SU-DHL-6 (cell line): ENCODE measurements around the gene CRHBP.

Experiments used
- H2AFZ ChIP-seq: fragments of 200-600 bp; sonication (generic); 2 replicates; pipeline ENCODE4 v1.6.1; 2014; ENCODE audit warnings: low read depth, mild to moderate bottlenecking, moderate library complexity, mixed read lengths, antibody characterized with exemption, low read length; ENCODE audit not compliant: severe bottlenecking
- H3F3A ChIP-seq: fragments of 200-600 bp; shearing (Covaris generic); 2 replicates; pipeline ENCODE4 v1.6.0; 2016; ENCODE audit warnings: antibody characterized with exemption, mild to moderate bottlenecking; ENCODE audit not compliant: insufficient read depth
- H3K27ac ChIP-seq: fragments of 200-600 bp; sonication (generic); 2 replicates; pipeline ENCODE4 v1.5.1; 2016; ENCODE audit warnings: low read depth, mild to moderate bottlenecking, low read length, moderate library complexity, mixed read lengths
- H3K27me3 ChIP-seq: fragments of 200-600 bp; sonication (generic), shearing (Covaris generic); 2 replicates; pipeline ENCODE4 v1.6.0; 2014; ENCODE audit warnings: mild to moderate bottlenecking, low read length
- H3K36me3 ChIP-seq: fragments of 200-600 bp; sonication (generic); 2 replicates; pipeline ENCODE4 v1.6.1; 2014; ENCODE audit warnings: mild to moderate bottlenecking, low read length, mixed read lengths
- H3K4me2 ChIP-seq: fragments of 300-600, 200-600 bp; shearing (Covaris generic), sonication (generic); 2 replicates; pipeline ENCODE4 v1.6.0; 2014; ENCODE audit warnings: low read length, low read depth, mild to moderate bottlenecking; ENCODE audit not compliant: poor library complexity, severe bottlenecking
- H3K4me3 ChIP-seq: fragments of 200-600 bp; sonication (generic); 2 replicates; pipeline ENCODE4 v1.5.1; 2014; ENCODE audit warnings: antibody characterized with exemption, low read length, mild to moderate bottlenecking, mixed read lengths; ENCODE audit not compliant: insufficient read depth, poor library complexity, severe bottlenecking
- H3K79me2 ChIP-seq: fragments of 200-600 bp; sonication (generic); 2 replicates; pipeline ENCODE4 v1.6.1; 2014; ENCODE audit warnings: mild to moderate bottlenecking, low read length, moderate library complexity; ENCODE audit not compliant: insufficient read depth
- H3K9ac ChIP-seq: fragments of 200-600 bp; sonication (generic); 2 replicates; pipeline ENCODE4 v1.7.0; 2014; ENCODE audit warnings: mild to moderate bottlenecking, low read length
- H3K9me2 ChIP-seq: fragments of 200-600 bp; sonication (generic); replicated peaks from 2 replicates; pipeline ENCODE4 v1.6.1; 2014; ENCODE audit warnings: low read length; ENCODE audit not compliant: insufficient read depth
- H3K9me3 ChIP-seq: fragments of 200-600 bp; sonication (generic); 2 replicates; pipeline ENCODE4 v1.6.1; 2014; ENCODE audit warnings: low read length, mixed read lengths; ENCODE audit not compliant: insufficient read depth
- H4K20me1 ChIP-seq: fragments of 200-600 bp; sonication (generic); 2 replicates; pipeline ENCODE4 v1.6.1; 2014; ENCODE audit warnings: low read depth, mild to moderate bottlenecking, antibody characterized with exemption, low read length, moderate library complexity, mixed read lengths
- EZH2phosphoT487 ChIP-seq: fragments of 200-600 bp; sonication (generic), shearing (Covaris generic); conservative IDR thresholded peaks from 2 replicates; pipeline ENCODE4 v1.6.1; 2018; ENCODE audit warnings: mild to moderate bottlenecking, antibody characterized with exemption, low read length, moderate library complexity, mixed read lengths
- TF ChIP-seq, protein P1 (sequence below): fragments of 200-600 bp; sonication (generic); IDR thresholded peaks from one replicate; pipeline ENCODE4 v1.5.1; 2017; ENCODE audit warnings: antibody characterized with exemption, mild to moderate bottlenecking, low read length, moderate library complexity; ENCODE audit not compliant: insufficient read depth, poor library complexity, severe bottlenecking

CRHBP gene

DNA sequence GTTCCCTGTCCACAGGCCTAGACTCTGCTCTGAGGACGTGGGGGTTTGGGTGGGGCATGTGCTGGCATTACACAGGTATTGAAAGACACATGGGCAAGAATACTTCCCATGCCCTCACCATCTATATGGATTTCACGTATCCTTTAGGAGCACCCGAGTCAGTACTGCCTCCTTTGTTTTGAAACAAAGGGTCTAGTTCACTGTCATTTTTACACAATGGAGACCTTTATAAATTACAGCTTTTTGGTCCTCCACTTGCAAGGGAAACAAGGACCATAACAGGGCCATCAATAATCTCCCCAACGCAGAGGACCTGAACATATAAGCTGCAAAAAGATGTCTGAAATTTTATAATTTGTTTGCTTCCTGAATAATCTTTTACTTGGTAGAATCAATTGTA is 24.9 kb upstream of the CRHBP start:
- H3K9me2 ChIP-seq: no peaks in the 10 kb centered on the region
- H4K20me1 ChIP-seq: no peaks in the 10 kb centered on the region
- H3K9ac ChIP-seq: no peak overlapping the region
- no peaks in the 10 kb centered on the region for H3K9me3 ChIP-seq
- H3K4me3 ChIP-seq: no peak overlapping the region
- H2AFZ ChIP-seq: no peak overlapping the region
- no peaks in the 10 kb centered on the region for H3K27me3 ChIP-seq
- no peaks in the 10 kb centered on the region; the same call in none of the 2 replicates for H3K79me2 ChIP-seq
- H3K27ac ChIP-seq: no peak overlapping the region
- no peak for TF ChIP-seq EZH2phosphoT487
- TF ChIP-seq, protein P1, sequence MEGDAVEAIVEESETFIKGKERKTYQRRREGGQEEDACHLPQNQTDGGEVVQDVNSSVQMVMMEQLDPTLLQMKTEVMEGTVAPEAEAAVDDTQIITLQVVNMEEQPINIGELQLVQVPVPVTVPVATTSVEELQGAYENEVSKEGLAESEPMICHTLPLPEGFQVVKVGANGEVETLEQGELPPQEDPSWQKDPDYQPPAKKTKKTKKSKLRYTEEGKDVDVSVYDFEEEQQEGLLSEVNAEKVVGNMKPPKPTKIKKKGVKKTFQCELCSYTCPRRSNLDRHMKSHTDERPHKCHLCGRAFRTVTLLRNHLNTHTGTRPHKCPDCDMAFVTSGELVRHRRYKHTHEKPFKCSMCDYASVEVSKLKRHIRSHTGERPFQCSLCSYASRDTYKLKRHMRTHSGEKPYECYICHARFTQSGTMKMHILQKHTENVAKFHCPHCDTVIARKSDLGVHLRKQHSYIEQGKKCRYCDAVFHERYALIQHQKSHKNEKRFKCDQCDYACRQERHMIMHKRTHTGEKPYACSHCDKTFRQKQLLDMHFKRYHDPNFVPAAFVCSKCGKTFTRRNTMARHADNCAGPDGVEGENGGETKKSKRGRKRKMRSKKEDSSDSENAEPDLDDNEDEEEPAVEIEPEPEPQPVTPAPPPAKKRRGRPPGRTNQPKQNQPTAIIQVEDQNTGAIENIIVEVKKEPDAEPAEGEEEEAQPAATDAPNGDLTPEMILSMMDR: no peak
- H3F3A ChIP-seq: no peaks in the 10 kb centered on the region
- no peaks in the 10 kb centered on the region for H3K36me3 ChIP-seq
- H3K4me2 ChIP-seq: no peak overlapping the region

DNA sequence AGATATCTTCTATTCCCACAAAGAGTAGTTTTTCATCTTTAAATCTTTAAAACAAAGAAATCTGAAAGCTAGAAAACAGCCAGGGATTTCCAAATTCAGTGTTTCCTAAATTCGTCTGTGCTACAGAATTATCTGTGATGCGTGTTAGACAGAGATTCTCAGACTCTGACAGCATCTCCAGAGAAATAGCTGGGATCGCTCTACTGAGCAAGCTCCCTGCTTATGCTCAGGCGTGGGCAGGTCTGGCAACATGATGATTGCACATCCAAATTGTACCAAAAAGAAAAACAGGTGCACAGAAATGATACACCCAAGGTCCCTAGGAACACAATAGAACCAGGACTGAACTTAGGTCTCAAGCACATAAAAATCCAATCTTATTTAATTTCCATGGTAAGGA is 22.8 kb upstream of the CRHBP start:
- H3K9me3 ChIP-seq: no peaks in the 10 kb centered on the region
- no peaks in the 10 kb centered on the region for H3K36me3 ChIP-seq
- no peak overlapping the region for H3K9ac ChIP-seq
- no peak for TF ChIP-seq EZH2phosphoT487
- TF ChIP-seq, protein P1: no peak
- H3K4me2 ChIP-seq: no peak overlapping the region
- no peaks in the 10 kb centered on the region for H3F3A ChIP-seq
- H3K9me2 ChIP-seq: no peaks in the 10 kb centered on the region
- H3K4me3 ChIP-seq: no peak overlapping the region
- H3K27ac ChIP-seq: no peak overlapping the region
- H3K79me2 ChIP-seq: no peaks in the 10 kb centered on the region; the same call in 1 of the 2 replicates
- no peak overlapping the region for H2AFZ ChIP-seq
- H4K20me1 ChIP-seq: no peaks in the 10 kb centered on the region
- H3K27me3 ChIP-seq: no peaks in the 10 kb centered on the region

DNA sequence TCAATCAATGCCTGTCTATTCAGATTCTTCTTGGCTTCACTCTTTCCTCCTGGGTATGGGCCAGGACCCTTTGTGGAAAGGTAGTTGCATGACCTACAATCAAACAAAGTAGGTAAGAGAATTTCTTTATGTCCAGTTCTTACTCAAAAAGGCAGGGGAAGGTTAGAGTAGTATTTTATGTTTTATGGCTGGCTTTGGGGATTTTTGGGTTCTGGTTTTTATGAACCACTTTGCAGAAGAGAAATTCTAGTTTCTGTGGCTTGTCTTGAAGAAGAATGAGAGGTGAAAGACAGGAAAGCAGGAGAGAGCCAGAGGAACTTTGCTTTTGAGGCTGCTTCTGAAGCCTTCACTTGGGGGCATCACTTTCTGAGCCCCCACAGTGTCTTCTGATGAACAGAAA is 14.7 kb upstream of the CRHBP start:
- no peaks in the 10 kb centered on the region for H3K9me3 ChIP-seq
- no peak overlapping the region for H3K9ac ChIP-seq
- H3K36me3 ChIP-seq: no peaks in the 10 kb centered on the region
- TF ChIP-seq EZH2phosphoT487: no peak
- TF ChIP-seq, protein P1: no peak
- no peaks in the 10 kb centered on the region for H3F3A ChIP-seq
- no peaks in the 10 kb centered on the region for H3K79me2 ChIP-seq
- H4K20me1 ChIP-seq: no peaks in the 10 kb centered on the region
- no peak overlapping the region for H2AFZ ChIP-seq
- H3K4me2 ChIP-seq: no peak overlapping the region
- H3K9me2 ChIP-seq: no peaks in the 10 kb centered on the region
- H3K27me3 ChIP-seq: no peaks in the 10 kb centered on the region
- H3K4me3 ChIP-seq: no peak overlapping the region
- H3K27ac ChIP-seq: no peak overlapping the region
